NCI-H345 treated with DMSO at 0.1 percent for 48 hours (cell line): ENCODE results near the gene GSN.

ENCODE experiments used
- DNase-seq: peaks from one replicate; lab custom pipeline; 2025; ENCODE audit not compliant: unreplicated experiment; lab: John Stamatoyannopoulos, UW

GSN gene

GRCh38 chr9:121302341-121302740 lies 34.4 kb downstream of the GSN start:
- no peak for DNase-seq

- DNase-seq: no peak
These were observed 34.8 kb downstream of the GSN start for GRCh38 chr9:121302786-121303185.

- DNase-seq: no peak
These were observed 35.8 kb downstream of the GSN start for GRCh38 chr9:121303456-121304451.

GRCh38 chr9:121304707-121305106 lies 36.7 kb downstream of the GSN start:
- no peak for DNase-seq

- no peak for DNase-seq
These were observed 37.5 kb downstream of the GSN start for GRCh38 chr9:121305269-121305994.

GRCh38 chr9:121307976-121308375 lies 40.0 kb downstream of the GSN start:
- DNase-seq: no peak

GRCh38 chr9:121308765-121309164 lies 40.8 kb downstream of the GSN start:
- DNase-seq: no peak

- no peak for DNase-seq
These were observed 41.2 kb downstream of the GSN start for GRCh38 chr9:121309171-121309570.

GRCh38 chr9:121309833-121310425 lies 42.0 kb downstream of the GSN start:
- DNase-seq: no peak

- no peak for DNase-seq
These were observed 42.6 kb downstream of the GSN start for GRCh38 chr9:121310571-121310970.

- DNase-seq: no peak
These were observed 44.2 kb downstream of the GSN start for GRCh38 chr9:121312169-121312568.

GRCh38 chr9:121313458-121314152 lies 45.6 kb downstream of the GSN start:
- DNase-seq: no peak

GRCh38 chr9:121316378-121316777 lies 48.4 kb downstream of the GSN start:
- DNase-seq: no peak

- DNase-seq: no peak
These were observed 49.0 kb downstream of the GSN start for GRCh38 chr9:121316852-121317373.

- DNase-seq: no peak
These were observed 50.0 kb downstream of the GSN start for GRCh38 chr9:121317737-121318630.

- DNase-seq: no peak
These were observed 50.8 kb downstream of the GSN start for GRCh38 chr9:121318631-121319382.

GRCh38 chr9:121319383-121319780 lies 51.4 kb downstream of the GSN start:
- no peak for DNase-seq

GRCh38 chr9:121321016-121321503 lies 53.1 kb downstream of the GSN start:
- DNase-seq: no peak
